ENCODE measurements around the gene SOAT2. TPM values are rescaled to one million over a fixed set of nuclear protein-coding genes. Genes with fewer than 3 reads are reported as not detected.

SOAT2 gene
- polyA plus RNA-seq, 1 experiment = 0.34 TPM

- CTCF ChIA-PET = interaction anchor here (0.6 kb wide), 1 partner anchor 179 kb away, joined by 3 read pairs; no protein-coding TSS in a partner anchor
- H3K27me3 ChIP-seq (ENCODE audit: control insufficient read depth, insufficient read depth, low read length) = no peaks in the 10 kb centered on the region
- H3K4me3 ChIP-seq (ENCODE audit: low read depth, low read length) = no peak overlapping the region
- no peak for DNase-seq (ENCODE audit: low read depth)
- TF ChIP-seq, protein P1, sequence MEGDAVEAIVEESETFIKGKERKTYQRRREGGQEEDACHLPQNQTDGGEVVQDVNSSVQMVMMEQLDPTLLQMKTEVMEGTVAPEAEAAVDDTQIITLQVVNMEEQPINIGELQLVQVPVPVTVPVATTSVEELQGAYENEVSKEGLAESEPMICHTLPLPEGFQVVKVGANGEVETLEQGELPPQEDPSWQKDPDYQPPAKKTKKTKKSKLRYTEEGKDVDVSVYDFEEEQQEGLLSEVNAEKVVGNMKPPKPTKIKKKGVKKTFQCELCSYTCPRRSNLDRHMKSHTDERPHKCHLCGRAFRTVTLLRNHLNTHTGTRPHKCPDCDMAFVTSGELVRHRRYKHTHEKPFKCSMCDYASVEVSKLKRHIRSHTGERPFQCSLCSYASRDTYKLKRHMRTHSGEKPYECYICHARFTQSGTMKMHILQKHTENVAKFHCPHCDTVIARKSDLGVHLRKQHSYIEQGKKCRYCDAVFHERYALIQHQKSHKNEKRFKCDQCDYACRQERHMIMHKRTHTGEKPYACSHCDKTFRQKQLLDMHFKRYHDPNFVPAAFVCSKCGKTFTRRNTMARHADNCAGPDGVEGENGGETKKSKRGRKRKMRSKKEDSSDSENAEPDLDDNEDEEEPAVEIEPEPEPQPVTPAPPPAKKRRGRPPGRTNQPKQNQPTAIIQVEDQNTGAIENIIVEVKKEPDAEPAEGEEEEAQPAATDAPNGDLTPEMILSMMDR (IDR thresholded peaks at IDR 0.05; ENCODE audit: insufficient read depth, low read depth, low read length) = no peak
- POLR2A ChIA-PET = no interaction called here
- peaks cover 5% of the 10 kb centered on the region for H3K36me3 ChIP-seq (ENCODE audit: control insufficient read depth, insufficient read depth, low read length)
Measured at GRCh38 chr12:53166837-53167236, 63.6 kb downstream of the SOAT2 start.

DNA sequence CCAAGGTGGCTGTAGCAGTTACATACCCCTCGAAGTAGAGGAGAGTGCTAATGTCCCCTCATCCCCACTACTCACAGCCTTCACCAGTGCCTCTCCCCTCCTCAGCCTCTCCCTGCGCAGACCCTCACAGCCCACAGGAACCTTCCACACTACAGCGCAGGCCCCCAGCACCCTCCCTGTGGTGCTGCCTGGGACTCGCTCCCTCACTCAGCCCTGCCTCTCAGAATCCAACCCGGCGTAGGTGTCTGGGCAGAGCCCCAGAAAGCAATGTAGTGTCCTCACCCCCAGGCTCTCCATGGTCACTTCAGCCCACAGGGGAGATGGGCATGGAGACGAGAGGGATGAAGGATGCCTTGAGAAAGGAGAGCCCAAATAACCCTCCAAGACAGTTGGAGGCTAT is 66.4 kb downstream of the SOAT2 start:
- TF ChIP-seq, protein P1 (IDR thresholded peaks at IDR 0.05; ENCODE audit: insufficient read depth, low read depth, low read length) = no peak
- no peaks in the 10 kb centered on the region for H3K27me3 ChIP-seq (ENCODE audit: control insufficient read depth, insufficient read depth, low read length)
- DNase-seq (ENCODE audit: low read depth) = no peak
- ChIA-PET POLR2A (no interaction called here), CTCF (interaction anchor here (1.0 to 8.2 kb wide), 2 partner anchors 9 to 43 kb away, joined by 3 to 69 read pairs; no protein-coding TSS in a partner anchor)
- H3K36me3 ChIP-seq (ENCODE audit: control insufficient read depth, insufficient read depth, low read length) = peaks cover 5% of the 10 kb centered on the region
- H3K4me3 ChIP-seq (ENCODE audit: low read depth, low read length) = no peak overlapping the region

- Histone ChIP-seq H3K4me3 (ENCODE audit: low read depth, low read length) (no peak overlapping the region), H3K27me3 (ENCODE audit: control insufficient read depth, insufficient read depth, low read length) (no peaks in the 10 kb centered on the region), H3K36me3 (ENCODE audit: control insufficient read depth, insufficient read depth, low read length) (peaks cover 5% of the 10 kb centered on the region)
- ChIA-PET POLR2A (no interaction called here), CTCF (interaction anchor here (0.8 to 8.2 kb wide), 3 partner anchors 10 to 42 kb away, joined by 3 to 69 read pairs (median 3); no protein-coding TSS in a partner anchor)
- DNase-seq (ENCODE audit: low read depth) = no peak
- TF ChIP-seq, protein P1 (IDR thresholded peaks at IDR 0.05; ENCODE audit: insufficient read depth, low read depth, low read length) = no peak
Measured at GRCh38 chr12:53170215-53170614, 66.9 kb downstream of the SOAT2 start.

DNA sequence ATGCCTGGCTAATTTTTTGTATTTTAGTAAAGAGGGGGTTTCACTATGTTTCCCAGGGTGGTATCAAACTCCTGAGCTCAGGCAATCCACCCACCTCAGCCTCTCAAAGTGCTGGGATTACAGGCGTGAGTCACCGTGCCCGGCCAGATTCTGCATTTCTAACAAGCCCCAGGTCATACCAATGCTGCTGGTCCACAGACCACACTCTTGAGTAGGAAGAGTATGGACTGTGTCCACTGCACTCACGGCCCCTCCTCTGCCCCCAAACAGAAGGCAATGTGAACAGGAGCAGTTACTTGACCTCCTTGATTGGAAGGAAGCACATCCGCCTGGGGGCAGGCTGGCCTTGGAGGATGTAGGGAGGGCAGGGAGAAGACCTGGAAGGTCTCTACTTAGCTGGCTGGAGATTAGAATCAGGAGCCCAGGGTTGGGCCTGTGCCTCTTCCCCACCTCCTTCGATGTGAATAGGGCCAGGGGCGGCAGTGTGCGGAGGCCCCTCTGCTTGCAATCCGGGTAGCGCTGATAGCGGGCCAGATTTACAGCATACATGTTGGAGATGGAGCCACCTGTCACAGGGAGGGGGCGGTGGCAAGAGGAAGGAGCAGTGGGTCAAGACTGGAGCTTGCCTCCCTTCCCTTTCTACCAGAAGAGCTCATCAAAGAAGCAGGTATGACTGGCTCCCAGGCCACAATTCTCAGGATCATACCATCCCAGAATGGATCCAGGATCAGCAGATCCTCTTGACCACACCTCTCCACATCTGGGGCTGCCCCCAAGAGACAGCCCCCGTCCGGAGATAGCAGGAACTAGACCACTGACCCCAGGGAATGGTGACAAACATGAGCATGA is 67.8 kb downstream of the SOAT2 start:
- Histone ChIP-seq H3K27me3 (ENCODE audit: control insufficient read depth, insufficient read depth, low read length) (no peaks in the 10 kb centered on the region), H3K4me3 (ENCODE audit: low read depth, low read length) (no peak overlapping the region), H3K36me3 (ENCODE audit: control insufficient read depth, insufficient read depth, low read length) (peaks cover 5% of the 10 kb centered on the region)
- CTCF ChIA-PET = interaction anchor here (0.8 to 8.2 kb wide), 5 partner anchors 9 to 105 kb away, joined by 3 to 69 read pairs (median 4); partner anchors contain the start of genes CSAD and ZNF740
- POLR2A ChIA-PET = no interaction called here
- TF ChIP-seq, protein P1 (IDR thresholded peaks at IDR 0.05; ENCODE audit: insufficient read depth, low read depth, low read length) = no peak
- DNase-seq (ENCODE audit: low read depth) = no peak

GRCh38 chr12:53171725-53172329 is 68.5 kb downstream of the SOAT2 start:
- TF ChIP-seq, protein P1 (IDR thresholded peaks at IDR 0.05; ENCODE audit: insufficient read depth, low read depth, low read length) = no peak
- no peak overlapping the region for H3K4me3 ChIP-seq (ENCODE audit: low read depth, low read length)
- peaks cover 5% of the 10 kb centered on the region for H3K36me3 ChIP-seq (ENCODE audit: control insufficient read depth, insufficient read depth, low read length)
- H3K27me3 ChIP-seq (ENCODE audit: control insufficient read depth, insufficient read depth, low read length) = no peaks in the 10 kb centered on the region
- ChIA-PET POLR2A (no interaction called here), CTCF (interaction anchor here (1.1 to 8.2 kb wide), 5 partner anchors 9 to 106 kb away, joined by 3 to 69 read pairs (median 4); partner anchors contain the start of genes CSAD and ZNF740)
- no peak for DNase-seq (ENCODE audit: low read depth)
